ENCODE results near the gene LILRB2.

GRCh38 chr19:54279406-54279962, 1.4 kb downstream of the LILRB2 start:
- TF ChIP-seq EZH2 (IDR thresholded peaks at IDR 0.05), result no peak
- no peak for TF ChIP-seq POLR2AphosphoS5 (IDR thresholded peaks at IDR 0.05; ENCODE audit: borderline replicate concordance, low read depth, low read length)

Data from SK-N-MC (cell line).